Daoy (cell line): Measurements from ENCODE around the gene NLRP1. TPM values are rescaled to one million over a fixed set of nuclear protein-coding genes. Genes with fewer than 3 reads are reported as not detected.

Experiments used
- DNase-seq: peaks from one replicate; pipeline ENCODE4 v3.0.0-alpha.2; 2015; ENCODE audit warnings: low read depth
- total RNA-seq: library from RNA; depleted of rRNA; stranded (reverse); fragments of >200 nt; shearing (Covaris generic); gene quantifications from 2 replicates; pipeline ENCODE4 v1.2.3, GENCODE V29; 2014; rRNA removed

NLRP1 gene
- total RNA-seq, 1 experiment from 2014 or later = 38.9 TPM

DNA sequence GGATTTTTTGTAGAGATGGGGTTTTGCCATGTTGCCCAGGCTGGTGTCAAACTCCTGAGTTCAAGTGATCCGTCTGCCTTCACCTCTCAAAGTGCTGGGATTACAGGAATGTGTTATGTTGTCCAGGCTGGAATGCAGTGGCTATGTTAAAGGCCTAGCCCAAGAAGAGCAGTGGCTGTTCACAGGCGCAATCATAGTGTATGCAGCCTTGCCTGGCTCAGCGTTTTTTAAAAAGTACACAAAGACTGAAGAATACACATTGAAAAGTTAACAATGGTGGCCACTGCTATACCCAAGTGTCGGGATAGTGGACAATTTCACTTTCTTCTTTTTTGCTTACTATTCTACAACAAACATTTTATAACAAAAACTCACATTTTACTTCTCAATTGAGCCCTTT, 105.3 kb downstream of the NLRP1 start:
- no peak for DNase-seq

DNA sequence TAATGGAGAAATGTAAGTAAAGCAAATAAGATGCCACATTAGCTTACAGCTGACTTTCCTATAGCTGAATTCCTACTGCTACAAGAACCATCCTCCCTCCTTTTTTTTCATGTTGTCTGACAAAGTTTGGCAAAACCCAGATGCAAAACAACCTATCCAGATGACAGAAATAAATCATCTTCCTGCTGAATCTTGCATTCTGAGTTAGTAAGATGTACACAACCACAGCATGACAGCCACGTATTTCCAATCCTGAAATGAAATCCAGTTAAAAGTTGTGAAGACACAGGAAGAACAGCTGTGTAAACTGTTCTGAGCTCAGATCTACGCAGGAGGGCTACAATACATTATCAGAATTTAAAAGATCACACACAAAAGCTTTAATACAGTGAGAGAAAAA, 110.4 kb downstream of the NLRP1 start:
- no peak for DNase-seq

DNA sequence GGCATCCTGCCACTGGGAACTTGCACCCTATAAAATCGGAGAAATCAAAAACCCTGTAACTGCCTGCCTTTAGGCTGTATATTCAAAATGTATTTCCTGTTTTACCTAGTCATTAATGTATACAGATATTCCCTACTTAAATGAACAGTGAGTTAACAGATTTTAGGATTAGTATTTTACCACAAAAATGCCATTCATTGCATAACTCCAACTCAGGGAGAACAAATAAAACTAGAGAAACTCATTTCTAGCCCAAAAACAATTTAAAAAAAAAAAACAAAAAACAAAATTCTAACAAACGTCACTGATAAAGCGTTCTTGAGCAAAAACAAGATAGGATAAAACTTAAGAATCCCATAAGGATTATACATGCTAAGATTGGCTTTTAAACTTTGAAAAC, 111.8 kb downstream of the NLRP1 start:
- no peak for DNase-seq

DNA sequence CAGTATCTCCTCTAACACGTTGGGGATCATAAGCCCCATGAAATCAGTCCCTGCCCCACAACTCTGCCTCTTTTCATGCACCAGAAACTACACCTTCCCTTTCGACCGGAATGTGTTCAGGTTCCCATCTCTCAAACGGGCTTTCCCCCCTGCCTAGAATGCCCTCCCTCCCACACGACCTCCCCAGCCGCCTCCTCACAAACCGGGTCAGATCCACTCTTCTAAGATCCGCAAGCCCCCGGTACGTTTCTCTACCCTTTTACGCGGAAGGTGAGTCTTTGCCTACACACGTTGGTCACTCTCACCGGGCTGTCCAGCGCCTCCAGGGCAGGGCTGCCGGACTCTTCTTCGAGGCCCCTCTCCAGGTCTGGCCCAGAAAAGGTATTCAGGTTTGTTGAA, 116.2 kb downstream of the NLRP1 start:
- DNase-seq = no peak

DNA sequence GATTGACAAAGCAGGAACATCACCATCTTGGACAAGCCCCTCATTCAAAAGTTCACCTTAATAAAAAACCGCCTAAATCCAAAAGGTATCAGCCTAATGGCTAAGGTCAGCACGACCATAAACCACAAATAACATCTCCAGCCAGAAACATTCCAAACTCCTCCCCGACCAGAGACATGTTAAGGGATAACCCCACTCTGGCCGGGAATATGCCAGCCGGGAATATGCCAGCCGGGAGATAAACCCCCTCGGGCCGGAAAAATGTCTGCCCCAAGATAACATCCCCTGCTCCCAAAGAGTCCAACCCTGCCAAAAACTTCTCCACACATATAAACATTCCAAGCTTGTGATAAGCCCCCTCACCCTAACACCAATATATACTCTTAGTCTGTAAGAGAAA, 116.9 kb downstream of the NLRP1 start:
- DNase-seq = no peak

DNA sequence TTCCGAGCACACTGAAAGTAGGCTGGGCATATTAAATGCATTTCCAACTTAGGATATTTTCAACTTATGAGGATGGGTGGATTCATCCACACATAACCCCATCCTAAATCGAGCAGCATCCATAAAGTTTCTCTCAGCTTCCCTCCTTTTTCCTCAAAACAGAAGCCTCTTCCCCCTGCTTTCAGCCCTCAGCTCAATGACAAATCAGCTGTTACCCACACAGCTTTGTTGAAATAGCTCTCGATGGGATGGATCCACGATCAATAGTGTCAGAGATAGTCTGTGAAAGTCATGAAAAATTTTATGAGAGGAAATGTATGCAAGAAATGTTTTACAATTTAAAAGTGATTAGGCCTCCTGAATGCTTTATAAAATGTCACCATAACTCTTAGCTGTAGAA, 118.0 kb downstream of the NLRP1 start:
- DNase-seq = no peak

DNA sequence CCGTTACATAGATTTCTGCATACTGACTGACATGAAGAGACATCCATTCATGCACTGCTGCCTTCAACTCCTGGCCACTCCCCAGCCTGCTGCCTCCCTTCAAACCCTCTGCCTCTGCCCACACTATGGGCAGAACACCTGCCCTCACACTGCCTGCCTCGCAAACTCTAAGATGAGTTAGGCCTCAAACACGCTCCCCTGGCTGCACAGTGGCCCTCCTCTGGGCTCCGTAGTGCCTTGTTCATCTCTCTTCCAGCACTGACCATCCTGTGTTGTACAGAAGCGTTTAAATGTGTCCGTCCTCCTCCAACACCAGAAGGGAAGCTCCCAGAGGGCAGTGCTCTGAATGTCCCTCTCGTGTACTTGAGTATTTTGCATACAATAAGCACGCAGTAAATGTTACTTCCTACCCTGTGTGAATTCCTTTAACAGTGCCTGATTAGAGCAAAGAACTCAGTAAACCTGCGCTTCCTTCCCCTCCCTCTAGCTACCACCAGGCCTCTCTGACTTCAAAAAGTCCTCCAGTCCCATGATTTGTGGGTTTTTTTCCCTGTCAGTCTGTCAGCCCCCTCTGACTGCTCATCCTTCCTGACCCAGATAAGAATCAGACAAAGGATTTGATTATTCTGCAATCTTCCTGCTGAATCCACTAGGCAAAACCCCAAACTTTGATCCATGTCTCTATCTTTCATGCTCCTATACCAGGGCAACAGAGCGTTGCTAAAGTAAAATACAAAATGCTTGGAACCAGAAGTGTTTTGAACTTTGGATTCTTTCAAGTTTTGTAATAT, 119.4 kb downstream of the NLRP1 start:
- no peak for DNase-seq

Other genes with a start within 250 kb of the NLRP1 start
- 192 and 198 TPM in 2 replicates for gene NUP88, start 164.8 kb downstream of the NLRP1 start, total RNA-seq
- gene RPAIN, start 164.3 kb downstream of the NLRP1 start, total RNA-seq = 100.0 and 119 TPM in 2 replicates
- 709 and 891 TPM in 2 replicates for gene C1QBP, start 145.4 kb downstream of the NLRP1 start, total RNA-seq
- 8.9 and 10.9 TPM in 2 replicates for gene DHX33, start 115.5 kb downstream of the NLRP1 start, total RNA-seq
- 53.5 and 54.1 TPM in 2 replicates for gene DERL2, start 98.3 kb downstream of the NLRP1 start, total RNA-seq
- gene MIS12, start 97.9 kb downstream of the NLRP1 start, total RNA-seq = 19.9 and 27.3 TPM in 2 replicates